NOMO-1 treated with dmso at 0.1 percent for 144 hours (cell line): ENCODE measurements around the gene MBD6.
"Not testable (repeated sequence)": the region's sequence is repeated elsewhere in the genome, so short reads cannot be mapped to it uniquely, and the experiment has no call there.

Source experiments
- DNase-seq: peaks from one replicate; lab custom pipeline; 2025; ENCODE audit not compliant: unreplicated experiment; lab: John Stamatoyannopoulos, UW

The MBD6 gene

DNA sequence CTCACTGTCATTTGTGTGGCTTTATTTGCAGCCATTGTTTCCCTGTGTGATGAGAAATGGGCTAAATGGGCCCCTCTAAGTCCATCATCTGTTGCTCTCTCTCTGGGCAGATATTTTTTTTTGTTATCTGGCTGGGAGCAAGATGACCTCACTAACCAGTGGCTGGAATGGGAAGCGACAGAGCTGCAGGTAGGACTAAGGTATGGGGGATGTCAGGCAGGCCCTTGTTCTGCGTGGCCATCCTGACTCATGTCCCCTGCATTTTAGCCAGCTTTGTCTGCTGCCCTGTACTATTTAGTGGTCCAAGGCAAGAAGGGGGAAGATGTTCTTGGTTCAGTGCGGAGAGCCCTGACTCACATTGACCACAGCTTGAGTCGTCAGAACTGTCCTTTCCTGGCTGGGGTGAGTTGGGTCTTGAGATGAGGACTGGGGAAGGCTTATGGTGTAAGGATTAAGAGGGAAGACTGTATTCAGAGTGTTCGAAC lies 33.4 kb upstream of the MBD6 start:
- DNase-seq = no peak

DNA sequence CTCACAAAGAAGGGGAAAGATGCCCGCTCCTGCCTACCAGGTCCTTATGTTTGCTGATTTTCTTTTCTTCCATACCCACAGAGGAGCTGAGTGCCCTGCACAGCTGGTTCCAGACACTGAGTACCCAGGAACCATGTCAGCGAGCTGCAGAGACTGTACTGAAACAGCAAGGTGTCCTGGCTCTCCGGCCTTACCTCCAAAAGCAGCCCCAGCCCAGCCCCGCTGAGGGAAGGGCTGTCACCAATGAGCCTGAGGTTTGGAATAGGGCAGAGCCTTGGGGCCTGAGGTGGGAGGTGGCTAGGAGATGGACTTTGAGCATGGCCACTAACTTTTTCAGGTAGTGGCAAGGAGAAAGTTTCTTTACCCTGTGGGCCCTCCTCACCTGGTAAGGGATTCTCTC lies 32.5 kb upstream of the MBD6 start:
- DNase-seq = no peak

GRCh38 chr12:57491393-57492280 lies 31.0 kb upstream of the MBD6 start:
- DNase-seq = no peak

DNA sequence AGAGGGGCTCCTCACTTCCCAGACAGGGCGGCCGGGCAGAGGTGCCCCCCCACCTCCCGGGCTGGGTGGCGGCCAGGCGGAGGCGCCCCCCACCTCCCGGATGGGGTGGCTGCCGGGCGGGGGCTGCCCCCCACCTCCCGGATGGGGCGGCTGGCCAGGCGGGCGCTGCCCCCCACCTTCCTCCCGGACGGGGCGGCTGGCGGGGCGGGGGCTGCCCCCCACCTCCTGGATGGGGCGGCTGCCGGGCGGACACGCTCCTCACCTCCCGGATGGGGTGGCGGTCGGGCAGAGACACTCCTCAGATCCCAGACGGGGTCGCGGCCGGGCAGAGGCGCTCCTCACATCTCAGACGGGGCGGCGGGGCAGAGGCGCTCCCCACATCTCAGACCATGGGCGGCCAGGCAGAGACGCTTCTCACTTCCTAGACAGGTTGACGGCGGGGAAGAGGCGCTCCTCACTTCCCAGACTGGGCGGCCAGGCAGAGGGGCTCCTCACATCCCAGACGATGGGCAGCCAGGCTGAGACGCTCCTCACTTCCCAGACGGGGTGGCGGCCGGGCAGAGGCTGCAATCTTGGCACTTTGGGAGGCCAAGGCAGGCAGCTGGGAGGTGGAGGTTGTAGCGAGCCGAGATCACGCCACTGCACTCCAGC lies 27.4 kb upstream of the MBD6 start:
- DNase-seq = not testable (repeated sequence)

GRCh38 chr12:57496822-57497221 lies 25.8 kb upstream of the MBD6 start:
- DNase-seq = no peak

DNA sequence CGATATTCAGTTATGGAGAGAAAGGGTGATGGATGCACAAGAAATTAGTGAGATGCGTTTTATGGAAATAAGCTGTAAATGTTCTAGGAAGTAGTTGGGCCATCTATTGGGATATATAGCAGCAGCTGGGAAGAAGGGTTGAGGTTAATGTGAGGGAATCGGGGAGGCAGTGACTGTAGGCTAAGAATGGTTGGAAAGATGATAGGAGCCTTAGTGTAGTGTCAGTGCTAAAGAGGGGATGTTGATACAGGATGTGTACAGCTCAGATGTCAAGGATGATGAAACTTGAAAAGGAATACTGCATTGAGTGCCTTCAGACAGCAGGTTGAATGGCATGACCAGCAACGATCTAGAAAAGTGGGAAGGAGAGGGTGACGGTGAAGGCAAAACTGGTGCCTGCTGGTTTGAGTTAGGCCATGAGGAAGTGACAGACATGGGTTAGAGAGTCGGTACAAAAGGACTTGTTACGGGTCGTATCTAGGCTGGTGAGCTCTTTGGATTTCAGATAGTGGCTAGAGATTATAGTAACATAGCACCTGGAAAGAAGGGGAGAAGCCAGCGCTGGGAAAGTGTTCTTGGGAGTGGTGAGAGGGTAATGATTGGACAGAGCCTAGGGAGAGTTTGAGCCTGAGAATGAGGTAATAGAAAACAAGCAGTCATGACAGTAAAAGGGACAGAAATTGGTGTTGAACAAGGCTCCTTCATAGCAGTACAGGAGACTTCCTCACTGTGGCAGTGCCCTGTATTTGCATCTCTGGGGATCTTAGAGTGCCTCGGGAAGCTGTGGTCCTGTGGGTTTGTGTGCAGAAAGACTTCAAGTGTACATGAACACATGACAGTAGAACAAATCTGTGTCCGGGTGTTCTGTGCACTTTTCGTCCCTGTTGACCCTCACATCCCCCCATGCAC lies 25.1 kb upstream of the MBD6 start:
- DNase-seq = no peak

GRCh38 chr12:57498132-57498502 lies 24.5 kb upstream of the MBD6 start:
- DNase-seq = no peak

- no peak for DNase-seq
These were observed 24.1 kb upstream of the MBD6 start for GRCh38 chr12:57498571-57498970.

DNA sequence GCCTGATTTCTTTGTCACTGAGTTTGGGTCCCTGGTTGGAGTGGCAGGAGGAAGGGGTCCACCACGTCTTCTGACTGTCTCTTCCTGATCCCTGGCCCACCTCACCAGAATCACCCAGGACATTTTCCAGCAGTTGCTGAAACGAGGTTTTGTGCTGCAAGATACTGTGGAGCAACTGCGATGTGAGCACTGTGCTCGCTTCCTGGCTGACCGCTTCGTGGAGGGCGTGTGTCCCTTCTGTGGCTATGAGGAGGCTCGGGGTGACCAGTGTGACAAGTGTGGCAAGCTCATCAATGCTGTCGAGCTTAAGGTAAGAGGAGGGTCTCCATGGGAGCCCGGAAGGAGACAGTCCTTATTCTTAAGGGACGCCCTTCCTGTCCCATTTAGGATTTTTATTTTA lies 22.4 kb upstream of the MBD6 start:
- DNase-seq = no peak

DNA sequence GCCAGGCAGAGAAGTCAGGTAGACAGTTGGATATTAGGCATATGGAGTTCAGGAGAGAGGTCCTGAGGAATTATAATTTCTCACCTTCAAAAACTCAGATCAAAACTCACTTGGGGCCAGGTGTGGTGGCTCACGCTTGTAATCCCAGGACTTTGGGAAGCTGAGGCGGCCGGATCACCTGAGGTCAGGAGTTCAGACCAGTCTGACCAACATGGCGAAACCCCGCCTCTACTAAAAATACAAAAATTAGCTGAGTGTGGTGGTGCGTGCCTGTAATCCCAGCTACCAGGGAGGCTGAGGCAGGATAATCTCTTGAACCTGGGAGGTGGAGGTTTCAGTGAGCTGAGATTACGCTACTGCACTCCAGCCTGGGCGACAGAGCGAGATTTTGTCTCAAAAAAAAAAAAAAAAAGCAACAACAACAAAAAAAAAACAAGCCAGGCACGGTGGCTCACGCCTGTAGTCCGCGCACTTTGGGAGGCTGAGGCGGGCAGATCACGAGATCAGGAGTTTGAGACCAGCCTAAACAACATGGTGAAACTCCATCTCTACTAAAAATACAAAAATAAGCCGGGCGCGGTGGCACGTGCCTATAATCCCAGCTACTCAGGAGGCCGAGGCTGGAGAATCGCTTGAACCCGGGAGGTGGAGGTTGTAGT lies 20.2 kb upstream of the MBD6 start:
- DNase-seq = not testable (repeated sequence)

GRCh38 chr12:57506541-57506940 lies 16.1 kb upstream of the MBD6 start:
- not testable (repeated sequence) for DNase-seq

GRCh38 chr12:57507796-57508195 lies 14.8 kb upstream of the MBD6 start:
- DNase-seq = not testable (repeated sequence)

DNA sequence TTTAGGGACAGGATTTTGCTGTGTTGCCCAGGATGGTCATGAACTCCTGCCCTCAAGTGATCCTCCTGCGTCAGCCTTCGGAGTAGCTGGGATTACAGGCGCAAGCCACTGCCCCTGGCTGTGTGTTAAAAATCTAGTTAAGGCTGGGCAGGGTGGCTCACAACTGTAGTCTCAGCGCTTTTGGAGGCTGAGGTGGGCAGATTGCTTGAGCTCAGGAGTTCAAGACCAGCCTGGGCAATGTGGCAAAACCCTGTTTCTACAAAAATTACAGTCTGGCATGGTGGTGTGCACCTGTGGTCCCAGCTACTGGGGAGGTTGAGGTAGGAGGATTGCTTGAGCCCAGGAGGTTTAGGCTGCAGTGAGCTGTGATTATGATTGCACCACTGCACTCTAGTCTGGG lies 11.5 kb upstream of the MBD6 start:
- DNase-seq = no peak

- no peak for DNase-seq
These were observed 10.9 kb upstream of the MBD6 start for GRCh38 chr12:57511588-57512325.

DNA sequence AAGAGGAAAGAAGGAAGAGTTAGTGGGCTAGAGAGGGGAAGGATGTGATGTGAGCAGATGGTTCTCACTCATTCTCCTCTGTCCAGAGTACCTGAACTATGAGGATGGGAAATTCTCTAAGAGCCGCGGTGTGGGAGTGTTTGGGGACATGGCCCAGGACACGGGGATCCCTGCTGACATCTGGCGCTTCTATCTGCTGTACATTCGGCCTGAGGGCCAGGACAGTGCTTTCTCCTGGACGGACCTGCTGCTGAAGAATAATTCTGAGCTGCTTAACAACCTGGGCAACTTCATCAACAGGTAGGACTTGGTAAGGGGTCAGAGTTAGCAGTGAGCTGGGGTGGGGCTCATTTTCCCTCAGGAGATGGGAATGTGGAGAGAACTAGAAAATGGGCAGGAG lies 10.0 kb upstream of the MBD6 start:
- no peak for DNase-seq

DNA sequence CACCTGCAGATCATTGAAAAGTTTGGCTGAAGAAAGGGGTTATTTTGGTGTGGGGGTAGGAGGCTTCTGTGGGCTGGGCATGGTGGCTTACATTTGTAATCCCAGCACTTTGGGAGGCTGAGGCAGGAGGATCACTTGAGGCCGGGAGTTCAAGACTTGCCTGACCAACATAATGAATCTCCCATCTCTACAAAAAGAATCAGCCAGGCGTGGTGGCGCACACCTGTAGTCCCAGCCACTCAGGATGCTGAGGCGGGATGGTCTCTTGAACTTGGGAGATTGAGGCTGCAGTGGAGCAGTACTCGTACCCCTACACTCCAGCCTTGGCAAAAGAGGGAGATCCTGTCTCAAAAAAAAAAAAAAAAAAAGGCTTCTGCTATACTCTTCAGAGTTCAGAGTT lies 9.4 kb upstream of the MBD6 start:
- no peak for DNase-seq

GRCh38 chr12:57513677-57514076 lies 8.9 kb upstream of the MBD6 start:
- DNase-seq = not testable (repeated sequence)

DNA sequence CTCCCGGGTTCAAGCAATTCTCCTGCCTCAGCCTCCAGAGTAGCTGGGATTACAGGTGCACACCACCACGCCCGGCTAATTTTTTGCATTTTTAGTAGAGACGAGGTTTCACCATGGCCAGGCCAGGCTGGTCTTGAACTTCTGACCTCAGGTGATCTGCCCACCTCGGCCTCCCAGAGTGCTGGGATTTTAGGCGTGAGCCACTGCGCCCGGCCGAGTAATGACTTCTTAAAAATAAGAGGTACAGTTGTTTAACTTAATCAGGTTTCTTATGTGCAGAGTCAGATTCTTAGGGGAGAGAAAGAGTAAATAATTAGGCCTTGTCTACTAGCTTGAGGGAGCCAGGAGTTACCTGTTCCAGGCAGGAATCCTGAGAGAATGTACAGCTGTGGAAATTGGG lies 8.4 kb upstream of the MBD6 start:
- not testable (repeated sequence) for DNase-seq

DNA sequence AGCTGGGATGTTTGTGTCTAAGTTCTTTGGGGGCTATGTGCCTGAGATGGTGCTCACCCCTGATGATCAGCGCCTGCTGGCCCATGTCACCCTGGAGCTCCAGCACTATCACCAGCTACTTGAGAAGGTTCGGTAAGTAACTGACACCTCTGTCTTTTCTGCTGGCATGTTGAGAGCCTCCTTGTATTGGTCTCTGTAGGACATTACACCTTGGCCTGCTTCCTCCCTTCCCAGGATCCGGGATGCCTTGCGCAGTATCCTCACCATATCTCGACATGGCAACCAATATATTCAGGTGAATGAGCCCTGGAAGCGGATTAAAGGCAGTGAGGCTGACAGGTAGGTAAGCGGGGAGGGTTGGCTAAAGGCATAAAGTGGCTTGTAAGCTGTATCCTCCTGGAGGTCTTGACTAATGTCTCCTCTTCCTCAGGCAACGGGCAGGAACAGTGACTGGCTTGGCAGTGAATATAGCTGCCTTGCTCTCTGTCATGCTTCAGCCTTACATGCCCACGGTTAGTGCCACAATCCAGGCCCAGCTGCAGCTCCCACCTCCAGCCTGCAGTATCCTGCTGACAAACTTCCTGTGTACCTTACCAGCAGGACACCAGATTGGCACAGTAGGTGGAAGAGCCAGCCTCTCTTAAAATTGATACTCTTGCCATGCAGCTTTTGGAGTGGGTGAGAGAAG lies 7.8 kb upstream of the MBD6 start:
- DNase-seq = no peak
